ENCODE data around the gene CST3.

DNA sequence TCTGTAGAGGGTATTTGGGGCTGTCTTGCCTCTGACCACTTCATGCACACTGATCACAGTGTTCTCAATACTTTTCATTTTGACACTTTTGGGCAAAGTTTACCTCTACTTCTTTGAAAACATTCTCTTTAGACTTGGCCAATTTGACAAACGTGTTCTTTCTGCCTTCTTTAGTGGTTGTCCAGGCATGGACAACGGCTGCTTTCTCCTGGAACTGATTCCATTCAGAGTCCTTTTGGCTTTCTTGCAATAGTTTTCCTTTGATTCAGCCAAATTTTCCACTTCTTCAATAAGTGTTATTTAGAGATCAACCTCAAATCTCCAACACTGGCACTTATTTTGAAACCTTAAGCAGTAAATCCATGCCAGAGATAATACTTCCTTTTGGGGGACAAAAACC, 25.4 kb downstream of the CST3 start:
- TF ChIP-seq, protein P1, sequence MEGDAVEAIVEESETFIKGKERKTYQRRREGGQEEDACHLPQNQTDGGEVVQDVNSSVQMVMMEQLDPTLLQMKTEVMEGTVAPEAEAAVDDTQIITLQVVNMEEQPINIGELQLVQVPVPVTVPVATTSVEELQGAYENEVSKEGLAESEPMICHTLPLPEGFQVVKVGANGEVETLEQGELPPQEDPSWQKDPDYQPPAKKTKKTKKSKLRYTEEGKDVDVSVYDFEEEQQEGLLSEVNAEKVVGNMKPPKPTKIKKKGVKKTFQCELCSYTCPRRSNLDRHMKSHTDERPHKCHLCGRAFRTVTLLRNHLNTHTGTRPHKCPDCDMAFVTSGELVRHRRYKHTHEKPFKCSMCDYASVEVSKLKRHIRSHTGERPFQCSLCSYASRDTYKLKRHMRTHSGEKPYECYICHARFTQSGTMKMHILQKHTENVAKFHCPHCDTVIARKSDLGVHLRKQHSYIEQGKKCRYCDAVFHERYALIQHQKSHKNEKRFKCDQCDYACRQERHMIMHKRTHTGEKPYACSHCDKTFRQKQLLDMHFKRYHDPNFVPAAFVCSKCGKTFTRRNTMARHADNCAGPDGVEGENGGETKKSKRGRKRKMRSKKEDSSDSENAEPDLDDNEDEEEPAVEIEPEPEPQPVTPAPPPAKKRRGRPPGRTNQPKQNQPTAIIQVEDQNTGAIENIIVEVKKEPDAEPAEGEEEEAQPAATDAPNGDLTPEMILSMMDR (IDR thresholded peaks at IDR 0.05): no peak
- no peak for TF ChIP-seq POLR2A (IDR thresholded peaks at IDR 0.05)
